Peyer's patch (tissue), 4 donors: Measurements from ENCODE around the gene TUB. TPM values are rescaled to one million over a fixed set of nuclear protein-coding genes. Genes with fewer than 3 reads are reported as not detected.

Experiments
- DNase-seq, 3 donors: peaks; one replicate each; pipeline ENCODE4 v3.0.0-alpha.2; 2017 to 2019
- H3K27ac ChIP-seq, 4 donors: fragments of 200-600 bp; sonication (generic); one replicate each; pipeline ENCODE4 v1.5.1; 2016 to 2019
- H3K27me3 ChIP-seq, 2 donors: fragments of 200-600 bp; sonication (generic); one replicate each; pipeline ENCODE4 v1.5.1; 2019
- H3K36me3 ChIP-seq, 3 donors: fragments of 200-600 bp; sonication (generic); one replicate each; pipeline ENCODE4 v1.5.1; 2016 to 2019
- H3K4me1 ChIP-seq, 4 donors: fragments of 200-600 bp; sonication (generic); one replicate each; pipeline ENCODE4 v1.5.1; 2016 to 2019
- H3K4me3 ChIP-seq, 4 donors: fragments of 200-600 bp; sonication (generic); 1 replicate in 3 of 4; 2 replicates in 1 of 4; pipeline ENCODE4 v1.5.1; 2016 to 2019; ENCODE audit warnings: mild to moderate bottlenecking in 1 of 4
- H3K9me3 ChIP-seq, 4 donors: fragments of 200-600 bp; sonication (generic); one replicate each; pipeline ENCODE4 v1.5.1; 2016 to 2019; ENCODE audit warnings: mild to moderate bottlenecking in 1 of 4
- POLR2A ChIP-seq, 2 donors: fragments of 450-650 bp; IDR thresholded peaks; one replicate each; pipeline ENCODE4 v1.5.1; 2017; ENCODE audit warnings: antibody characterized with exemption in 2 of 2, mild to moderate bottlenecking in 2 of 2, moderate library complexity in 2 of 2
- total RNA-seq, 4 donors: library from RNA; depleted of rRNA; stranded (reverse); fragments of >200 nt; gene quantifications; one replicate each; pipeline ENCODE4 v1.1.0, GENCODE V29; 2016
- TF ChIP-seq, protein P1 (sequence below), 6 experiments: fragments of 450-650 bp in 4 of 6; fragments of 200-600 bp in 2 of 6; sonication (generic) in 1 of 6; IDR thresholded peaks; one replicate each; pipeline ENCODE4 v1.5.1; 2017 to 2019; ENCODE audit warnings: antibody characterized with exemption in 6 of 6, mild to moderate bottlenecking in 3 of 6, moderate library complexity in 1 of 6

Gene TUB
- total RNA-seq, 4 donors from 2014 or later: 0.18 to 11.6 (median 2.4) TPM

GRCh38 chr11:8068605-8069221, 12.3 kb upstream of the TUB start:
- H3K36me3 ChIP-seq: no peaks in the 10 kb centered on the region
- H3K9me3 ChIP-seq: no peaks in the 10 kb centered on the region
- TF ChIP-seq, protein P1, sequence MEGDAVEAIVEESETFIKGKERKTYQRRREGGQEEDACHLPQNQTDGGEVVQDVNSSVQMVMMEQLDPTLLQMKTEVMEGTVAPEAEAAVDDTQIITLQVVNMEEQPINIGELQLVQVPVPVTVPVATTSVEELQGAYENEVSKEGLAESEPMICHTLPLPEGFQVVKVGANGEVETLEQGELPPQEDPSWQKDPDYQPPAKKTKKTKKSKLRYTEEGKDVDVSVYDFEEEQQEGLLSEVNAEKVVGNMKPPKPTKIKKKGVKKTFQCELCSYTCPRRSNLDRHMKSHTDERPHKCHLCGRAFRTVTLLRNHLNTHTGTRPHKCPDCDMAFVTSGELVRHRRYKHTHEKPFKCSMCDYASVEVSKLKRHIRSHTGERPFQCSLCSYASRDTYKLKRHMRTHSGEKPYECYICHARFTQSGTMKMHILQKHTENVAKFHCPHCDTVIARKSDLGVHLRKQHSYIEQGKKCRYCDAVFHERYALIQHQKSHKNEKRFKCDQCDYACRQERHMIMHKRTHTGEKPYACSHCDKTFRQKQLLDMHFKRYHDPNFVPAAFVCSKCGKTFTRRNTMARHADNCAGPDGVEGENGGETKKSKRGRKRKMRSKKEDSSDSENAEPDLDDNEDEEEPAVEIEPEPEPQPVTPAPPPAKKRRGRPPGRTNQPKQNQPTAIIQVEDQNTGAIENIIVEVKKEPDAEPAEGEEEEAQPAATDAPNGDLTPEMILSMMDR (IDR thresholded peaks at IDR 0.05): no peak
- no peak for TF ChIP-seq POLR2A (IDR thresholded peaks at IDR 0.05)
- H3K27ac ChIP-seq: peak overlapping the region in 3 of 4 donors; percentile 15 to 52 (median 49)
- peak in 2 of 3 donors; percentile 20 to 74 for DNase-seq
- no peaks in the 10 kb centered on the region for H3K27me3 ChIP-seq
- peaks cover 0 to 7% (median 3%) of the 10 kb centered on the region in 4 donors for H3K4me1 ChIP-seq
- no peak overlapping the region for H3K4me3 ChIP-seq

DNA sequence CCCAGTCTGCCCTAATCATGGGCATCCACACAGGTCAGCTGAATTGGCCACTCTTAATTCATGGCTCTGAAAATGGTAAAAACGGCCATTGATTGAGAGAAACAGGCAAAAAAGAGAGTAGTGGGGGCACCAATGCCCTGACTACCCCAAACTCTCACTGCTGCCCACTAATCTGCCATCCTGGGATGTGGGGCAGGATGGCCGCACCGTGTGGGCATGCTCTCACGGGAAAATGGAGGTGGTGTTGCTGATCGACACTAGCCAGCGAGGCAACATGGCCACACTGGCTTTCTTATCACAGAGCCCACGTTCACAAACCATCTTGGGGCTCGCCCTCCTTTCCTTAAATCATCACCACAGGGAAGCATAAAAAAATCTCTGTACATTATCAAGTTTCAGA, 11.2 kb upstream of the TUB start:
- H3K9me3 ChIP-seq: no peaks in the 10 kb centered on the region
- DNase-seq: no peak
- H3K27me3 ChIP-seq: no peaks in the 10 kb centered on the region
- H3K4me1 ChIP-seq: peaks cover 0 to 7% (median 3%) of the 10 kb centered on the region in 4 donors
- H3K36me3 ChIP-seq: no peaks in the 10 kb centered on the region
- TF ChIP-seq POLR2A (IDR thresholded peaks at IDR 0.05): no peak
- TF ChIP-seq, protein P1 (IDR thresholded peaks at IDR 0.05): no peak
- no peak overlapping the region for H3K27ac ChIP-seq
- no peak overlapping the region for H3K4me3 ChIP-seq

GRCh38 chr11:8070417-8071115, 10.4 kb upstream of the TUB start:
- no peak overlapping the region for H3K4me3 ChIP-seq
- TF ChIP-seq POLR2A (IDR thresholded peaks at IDR 0.05): no peak
- TF ChIP-seq, protein P1 (IDR thresholded peaks at IDR 0.05): peak in 3 of 6 experiments; percentile 26 to 35 (median 27)
- H3K4me1 ChIP-seq: peaks cover 0 to 7% (median 3%) of the 10 kb centered on the region in 4 donors
- no peak overlapping the region for H3K27ac ChIP-seq
- H3K9me3 ChIP-seq: no peaks in the 10 kb centered on the region
- H3K27me3 ChIP-seq: no peaks in the 10 kb centered on the region
- DNase-seq: peak in 1 of 3 donors; percentile 42
- no peaks in the 10 kb centered on the region for H3K36me3 ChIP-seq

DNA sequence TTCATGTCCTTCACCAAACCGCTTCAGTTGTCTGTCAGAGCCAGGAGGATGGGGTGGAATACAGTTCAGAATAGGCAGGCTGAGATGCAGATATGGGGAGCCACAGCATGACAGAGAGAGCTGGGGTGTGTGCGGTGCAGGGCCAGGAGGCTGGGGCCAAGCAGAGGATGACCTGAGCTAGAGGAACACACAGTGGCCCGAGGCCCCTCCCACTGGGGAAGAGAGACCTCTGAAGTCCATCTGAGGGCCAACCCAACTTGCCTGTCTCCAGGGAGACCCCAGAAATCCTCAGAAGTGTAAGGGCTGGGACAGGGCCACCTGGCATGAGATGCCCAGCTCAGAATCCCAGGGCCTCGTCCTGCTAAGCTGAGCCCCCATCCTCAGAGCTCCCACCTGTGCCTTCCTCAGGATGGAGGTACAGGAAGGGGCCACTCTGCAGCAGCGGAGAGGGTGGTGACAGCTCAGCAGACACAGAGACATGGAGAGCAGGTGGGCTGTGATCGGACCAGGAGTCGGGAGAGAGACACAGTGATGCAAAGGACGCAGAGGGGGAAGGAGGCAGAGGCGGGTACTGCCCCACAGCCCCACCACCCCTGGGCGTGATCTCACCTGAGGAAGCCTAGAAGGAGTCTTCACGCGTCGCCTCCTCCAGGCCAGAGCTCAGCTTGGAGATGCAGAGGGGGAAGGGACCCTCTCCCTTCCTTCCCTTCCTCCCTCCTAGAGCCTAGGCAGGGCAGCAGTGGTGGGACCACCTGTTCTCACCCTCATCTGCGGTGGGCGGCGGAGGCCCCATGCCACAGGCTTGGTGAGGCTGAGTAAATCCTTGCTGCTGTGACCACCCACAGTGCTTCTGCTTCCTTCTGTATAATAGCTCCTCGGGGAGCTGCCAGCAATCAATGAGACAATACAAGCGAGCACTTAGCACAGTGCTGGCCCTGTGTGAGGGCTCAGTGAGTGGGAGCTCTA, 9.1 kb upstream of the TUB start:
- Histone ChIP-seq H3K27ac (no peak overlapping the region), H3K4me3 (no peak overlapping the region), H3K36me3 (no peaks in the 10 kb centered on the region), H3K9me3 (no peaks in the 10 kb centered on the region), H3K27me3 (no peaks in the 10 kb centered on the region), H3K4me1 (peaks cover 0 to 7% (median 3%) of the 10 kb centered on the region in 4 donors)
- peak in 1 of 3 donors; percentile 41 for DNase-seq
- TF ChIP-seq, protein P1 (IDR thresholded peaks at IDR 0.05): no peak
- no peak for TF ChIP-seq POLR2A (IDR thresholded peaks at IDR 0.05)

DNA sequence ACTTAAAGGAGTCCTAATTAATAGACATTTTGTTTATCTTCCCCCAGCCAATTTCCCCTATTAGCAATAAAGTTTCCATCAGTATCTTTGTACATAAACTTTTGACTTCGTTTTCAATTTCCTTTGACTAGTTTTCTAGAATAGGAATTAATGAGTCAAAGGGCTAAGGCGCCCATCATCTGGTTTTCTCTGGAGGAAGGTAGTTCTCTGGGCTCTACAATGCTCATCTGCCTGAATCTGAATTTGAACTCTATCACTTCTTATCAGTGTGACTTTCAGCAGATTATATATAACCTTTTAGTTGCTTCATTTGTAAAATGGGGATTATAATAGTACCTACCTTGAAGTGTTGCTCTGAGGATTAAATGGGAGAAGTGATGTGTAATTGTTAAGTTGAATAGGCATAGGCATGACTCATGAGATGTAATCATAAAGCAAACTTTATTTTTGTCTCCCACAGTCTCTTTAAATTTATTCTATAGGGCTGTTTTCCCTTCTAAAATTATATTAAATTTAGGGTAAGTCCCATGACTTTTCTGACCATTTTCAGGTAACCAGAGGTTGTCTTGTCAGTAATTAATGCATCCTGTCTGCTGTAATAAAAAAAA, 5.8 kb upstream of the TUB start:
- Histone ChIP-seq H3K27ac (no peak overlapping the region), H3K36me3 (no peaks in the 10 kb centered on the region), H3K4me3 (no peak overlapping the region), H3K4me1 (no peaks in the 10 kb centered on the region), H3K27me3 (no peaks in the 10 kb centered on the region), H3K9me3 (no peaks in the 10 kb centered on the region)
- DNase-seq: no peak
- TF ChIP-seq, protein P1 (IDR thresholded peaks at IDR 0.05): no peak
- TF ChIP-seq POLR2A (IDR thresholded peaks at IDR 0.05): no peak
